Endodermal cell (in vitro differentiated cells): ENCODE measurements around the gene MAP3K15. TPM values are rescaled to one million over a fixed set of nuclear protein-coding genes. Genes with fewer than 3 reads are reported as not detected.
"Not testable (repeated sequence)": the region's sequence is repeated elsewhere in the genome, so short reads cannot be mapped to it uniquely, and the experiment has no call there.

ENCODE experiments used
- DNase-seq: peaks from one replicate; pipeline ENCODE4 v3.0.0-alpha.2; 2017
- H3K27ac ChIP-seq: 2 replicates; pipeline ENCODE4 v1.5.1; 2013; ENCODE audit warnings: mild to moderate bottlenecking, low read depth, low read length, moderate library complexity
- H3K27me3 ChIP-seq: 2 replicates; pipeline ENCODE4 v1.6.1; 2013; ENCODE audit warnings: mild to moderate bottlenecking, low read length, moderate library complexity; ENCODE audit not compliant: insufficient read depth, control insufficient read depth, poor library complexity, severe bottlenecking
- H3K36me3 ChIP-seq: 2 replicates; pipeline ENCODE4 v1.7.0; 2013; ENCODE audit warnings: mild to moderate bottlenecking, low read length, moderate library complexity; ENCODE audit not compliant: control insufficient read depth, insufficient read depth
- H3K4me1 ChIP-seq: one replicate; pipeline ENCODE4 v1.7.0; 2013; ENCODE audit warnings: low read length; ENCODE audit not compliant: control insufficient read depth, insufficient read depth
- H3K4me3 ChIP-seq: 2 replicates; pipeline ENCODE4 v1.5.1; 2013; ENCODE audit warnings: mild to moderate bottlenecking, low read length, moderate library complexity
- H3K9ac ChIP-seq: 2 replicates; pipeline ENCODE4 v1.6.1; 2013; ENCODE audit warnings: mild to moderate bottlenecking, low read length, moderate library complexity; ENCODE audit not compliant: poor library complexity, severe bottlenecking; ENCODE audit errors: extremely low read depth
- H3K9me3 ChIP-seq: 2 replicates; pipeline ENCODE4 v1.6.1; 2013; ENCODE audit warnings: mild to moderate bottlenecking, low read length, moderate library complexity; ENCODE audit not compliant: control insufficient read depth
- H3K27ac Mint-ChIP-seq: 2 replicates; pipeline ENCODE4 v1.8.0; 2020; ENCODE audit warnings: mixed read lengths
- H3K27me3 Mint-ChIP-seq: 2 replicates; pipeline ENCODE4 v1.8.0; 2021; ENCODE audit warnings: mild to moderate bottlenecking, mixed read lengths; ENCODE audit not compliant: insufficient read depth
- H3K36me3 Mint-ChIP-seq: 2 replicates; pipeline ENCODE4 v1.8.0; 2020; ENCODE audit warnings: low read depth, mixed read lengths
- H3K4me1 Mint-ChIP-seq: 2 replicates; pipeline ENCODE4 v1.8.0; 2020; ENCODE audit warnings: mixed read lengths
- H3K4me3 Mint-ChIP-seq: 2 replicates; pipeline ENCODE4 v1.8.0; 2020; ENCODE audit warnings: mild to moderate bottlenecking, moderate library complexity, mixed read lengths
- H3K9me3 Mint-ChIP-seq: 2 replicates; pipeline ENCODE4 v1.8.0; 2020; ENCODE audit warnings: mild to moderate bottlenecking, mixed read lengths
- CTCF ChIP-seq: fragments of 200-600 bp; sonication (generic); conservative IDR thresholded peaks from 2 replicates; pipeline ENCODE4 v1.5.0; 2021; ENCODE audit warnings: antibody characterized with exemption, mild to moderate bottlenecking
- WGBS, 2 experiments: methylation state at CpG; one replicate each; pipeline versions ENCODE4 v1.1.5 to v1.1.7; 2013; ENCODE audit warnings: missing lambda C conversion rate in 2 of 2, mixed read lengths in 1 of 2; ENCODE audit not compliant: insufficient coverage in 1 of 2, insufficient read length in 1 of 2; 5-methylcytosine and 5-hydroxymethylcytosine counted together
- total RNA-seq, 2 donors: library from RNA; stranded (reverse); fragmentation: NEBNext Ultra II Directional in 1 of 2; extraction: Animal tissue kit (Norgen Biotek cat#: 25700) in 1 of 2; gene quantifications; 2 replicates in 1 of 2; 3 replicates in 1 of 2; pipeline ENCODE4 v1.2.1, GENCODE V29; 2021

Gene MAP3K15
- total RNA-seq, 2 donors from 2014 or later = 2.2 to 2.9 TPM

GRCh38 chrX:19448077-19448476, 67.2 kb downstream of the MAP3K15 start:
- Mint-ChIP-seq H3K9me3 (peaks cover 53% of the 10 kb centered on the region), H3K27ac (peak overlapping the region; percentile 78), H3K27me3 (no peaks in the 10 kb centered on the region), H3K4me1 (peaks cover 13% of the 10 kb centered on the region), H3K4me3 (no peak overlapping the region), H3K36me3 (no peaks in the 10 kb centered on the region)
- Histone ChIP-seq H3K4me1 (no peaks in the 10 kb centered on the region), H3K9me3 (no peaks in the 10 kb centered on the region), H3K27me3 (no peaks in the 10 kb centered on the region), H3K27ac (no peak overlapping the region), H3K36me3 (no peaks in the 10 kb centered on the region), H3K9ac (no peak overlapping the region), H3K4me3 (no peak overlapping the region)
- no CpG with 5 or more reads among the region's 7 CpGs for WGBS, 2 experiments
- TF ChIP-seq CTCF = no peak
- peak; percentile 46 for DNase-seq

- Histone ChIP-seq H3K36me3 (no peaks in the 10 kb centered on the region), H3K27ac (no peak overlapping the region), H3K9ac (no peak overlapping the region), H3K9me3 (no peaks in the 10 kb centered on the region), H3K4me1 (no peaks in the 10 kb centered on the region), H3K4me3 (no peak overlapping the region), H3K27me3 (no peaks in the 10 kb centered on the region)
- H3K4me3 Mint-ChIP-seq = no peak overlapping the region
- H3K9me3 Mint-ChIP-seq = peaks cover 56% of the 10 kb centered on the region
- H3K4me1 Mint-ChIP-seq = peaks cover 13% of the 10 kb centered on the region
- H3K27me3 Mint-ChIP-seq = no peaks in the 10 kb centered on the region
- no peaks in the 10 kb centered on the region for H3K36me3 Mint-ChIP-seq
- H3K27ac Mint-ChIP-seq = no peak overlapping the region
- TF ChIP-seq CTCF = no peak
- 100% methylated on average over 1 to 2 of the region's 4 CpGs for WGBS, 2 experiments
- DNase-seq = no peak
Observed at GRCh38 chrX:19446397-19446796, 68.9 kb downstream of the MAP3K15 start.

DNA sequence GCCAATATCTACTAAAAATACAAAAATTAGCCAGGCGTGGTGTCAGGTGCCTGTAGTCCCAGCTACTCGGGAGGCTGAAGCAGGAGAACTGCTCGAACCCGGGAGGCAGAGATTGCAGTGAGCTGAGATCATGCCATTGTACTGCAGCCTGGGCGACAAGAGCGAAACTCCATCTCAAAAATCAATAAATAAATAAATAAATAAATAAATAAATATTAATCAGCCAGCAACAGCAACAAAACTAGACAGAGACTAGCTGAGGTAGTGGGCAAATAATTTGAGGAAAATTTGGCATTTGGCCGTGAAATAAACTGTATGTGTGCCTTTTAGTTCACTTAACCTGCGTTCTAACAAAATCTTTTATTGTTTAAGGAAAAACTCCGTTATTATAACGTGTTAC, 69.5 kb downstream of the MAP3K15 start:
- H3K27ac ChIP-seq, H3K27me3 ChIP-seq, H3K36me3 ChIP-seq, H3K9me3 ChIP-seq, H3K4me1 ChIP-seq, H3K27me3 Mint-ChIP-seq, H3K4me3 Mint-ChIP-seq, DNase-seq, H3K4me3 ChIP-seq, H3K9ac ChIP-seq, H3K36me3 Mint-ChIP-seq, H3K27ac Mint-ChIP-seq: not testable (repeated sequence)
- Mint-ChIP-seq H3K9me3 (peaks cover 57% of the 10 kb centered on the region), H3K4me1 (peaks cover 13% of the 10 kb centered on the region)
- 80 to 94% methylated on average over 3 to 8 of the region's 10 CpGs for WGBS, 2 experiments

DNA sequence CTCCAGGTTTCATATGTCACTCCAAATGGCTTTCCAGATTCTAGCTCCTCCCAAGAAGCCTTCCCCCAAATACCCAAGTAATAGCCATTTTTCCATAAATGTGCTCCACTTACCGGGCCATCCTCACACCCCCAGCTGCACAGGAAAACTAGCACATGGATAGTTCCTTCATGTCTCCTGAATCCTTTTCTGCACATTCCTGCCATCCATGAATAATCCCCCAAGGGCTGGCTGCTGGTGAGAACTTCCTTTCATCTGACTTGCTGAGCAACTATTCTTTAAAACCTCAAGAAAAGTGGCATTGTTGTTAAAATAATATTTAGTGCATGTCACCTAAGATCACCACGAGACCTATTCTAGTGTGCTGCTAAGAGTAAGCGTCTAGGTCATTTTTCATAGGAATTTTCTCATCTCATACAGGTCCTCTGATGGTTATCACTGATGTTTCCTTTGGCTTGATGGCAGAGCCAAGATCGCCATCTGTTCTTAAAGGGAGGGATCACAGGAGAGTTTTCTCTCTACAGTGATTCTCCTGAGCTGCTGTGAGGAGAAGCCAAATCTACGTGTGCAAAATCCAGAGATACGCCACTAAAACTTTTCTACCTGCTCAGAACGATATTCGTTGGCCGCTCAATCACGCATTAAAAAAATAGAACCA, 71.3 kb downstream of the MAP3K15 start:
- no peak overlapping the region for H3K4me3 Mint-ChIP-seq
- DNase-seq = no peak
- no peaks in the 10 kb centered on the region for H3K4me1 ChIP-seq
- H3K27me3 ChIP-seq = no peaks in the 10 kb centered on the region
- H3K9ac ChIP-seq = no peak overlapping the region
- H3K9me3 ChIP-seq = no peaks in the 10 kb centered on the region
- peak; percentile 29 for TF ChIP-seq CTCF
- no peak overlapping the region for H3K4me3 ChIP-seq
- H3K36me3 ChIP-seq = no peaks in the 10 kb centered on the region
- peaks cover 53% of the 10 kb centered on the region for H3K9me3 Mint-ChIP-seq
- H3K4me1 Mint-ChIP-seq = peaks cover 12% of the 10 kb centered on the region
- H3K27ac ChIP-seq = no peak overlapping the region
- H3K27ac Mint-ChIP-seq = no peak overlapping the region
- H3K27me3 Mint-ChIP-seq = peaks cover 3% of the 10 kb centered on the region
- WGBS, 2 experiments = 91 to 100% methylated on average over 1 to 9 of the region's 10 CpGs
- no peaks in the 10 kb centered on the region for H3K36me3 Mint-ChIP-seq
